ENCODE data around the gene KRTAP4-7. TPM values are rescaled to one million over a fixed set of nuclear protein-coding genes. Genes with fewer than 3 reads are reported as not detected.
"Not testable (repeated sequence)": the region's sequence is repeated elsewhere in the genome, so short reads cannot be mapped to it uniquely, and the experiment has no call there.

The KRTAP4-7 gene
- total RNA-seq, 5 donors from 2014 or later (not counting 1 experiment from before 2014, with no cell fraction given): not detected

- H3K9me3 ChIP-seq: no peaks in the 10 kb centered on the region
- H3K36me3 ChIP-seq (ENCODE audit: control insufficient read depth in 2 of 2, extremely low read depth in 1 of 2, insufficient read depth in 1 of 2, low read length in 1 of 2): no peaks in the 10 kb centered on the region
- POLR2A ChIA-PET: no interaction called here
- WGBS (ENCODE audit: insufficient coverage): 92% methylated on average over 2 of the region's 5 CpGs
- H3K27me3 Mint-ChIP-seq: peaks cover 9 to 22% of the 10 kb centered on the region in 2 donors
- CTCF ChIA-PET: no interaction called here
- no peak overlapping the region for H3K27ac ChIP-seq (ENCODE audit: low read length)
- DNase-seq: no peak
- H3K27me3 ChIP-seq (replicated peaks in 1 of 2; ENCODE audit: control insufficient read depth in 2 of 2, extremely low read depth in 1 of 2, insufficient read depth in 2 of 2, low read length in 1 of 2): peaks cover 0 to 2% of the 10 kb centered on the region in 2 experiments
- no peaks in the 10 kb centered on the region for H3K36me3 Mint-ChIP-seq
- no peaks in the 10 kb centered on the region for H3K4me1 ChIP-seq (ENCODE audit: control insufficient read depth in 1 of 2, extremely low read depth in 1 of 2, insufficient read depth in 2 of 2, low read length in 2 of 2)
- no peak overlapping the region for H3K4me3 Mint-ChIP-seq
- H3K9me3 Mint-ChIP-seq: no peaks in the 10 kb centered on the region
- ATAC-seq (replicated peaks in 1 of 4): no peak
- H3K4me1 Mint-ChIP-seq: no peaks in the 10 kb centered on the region
- no peak overlapping the region for H3K27ac Mint-ChIP-seq
- H3K4me3 ChIP-seq (ENCODE audit: control insufficient read depth in 1 of 2, extremely low read depth in 1 of 2, low read length in 1 of 2): no peak overlapping the region
These were observed 12.2 kb upstream of the KRTAP4-7 start for GRCh38 chr17:41071606-41072360.

- Mint-ChIP-seq H3K27me3 (peaks cover 12 to 22% of the 10 kb centered on the region in 2 donors), H3K27ac (no peak overlapping the region), H3K4me1 (no peaks in the 10 kb centered on the region), H3K9me3 (no peaks in the 10 kb centered on the region), H3K36me3 (no peaks in the 10 kb centered on the region), H3K4me3 (no peak overlapping the region)
- H3K27ac ChIP-seq (ENCODE audit: low read length): no peak overlapping the region
- ChIA-PET POLR2A (no interaction called here), CTCF (interaction anchor here in 1 of 2 donors (0.6 kb wide), 1 partner anchor 589 kb away, joined by 3 read pairs; no protein-coding TSS in a partner anchor)
- no peaks in the 10 kb centered on the region for H3K4me1 ChIP-seq (ENCODE audit: control insufficient read depth in 1 of 2, extremely low read depth in 1 of 2, insufficient read depth in 2 of 2, low read length in 2 of 2)
- ATAC-seq (replicated peaks in 1 of 4): no peak
- H3K4me3 ChIP-seq (ENCODE audit: control insufficient read depth in 1 of 2, extremely low read depth in 1 of 2, low read length in 1 of 2): no peak overlapping the region
- peaks cover 0 to 2% of the 10 kb centered on the region in 2 experiments for H3K27me3 ChIP-seq (replicated peaks in 1 of 2; ENCODE audit: control insufficient read depth in 2 of 2, extremely low read depth in 1 of 2, insufficient read depth in 2 of 2, low read length in 1 of 2)
- no peaks in the 10 kb centered on the region for H3K36me3 ChIP-seq (ENCODE audit: control insufficient read depth in 2 of 2, extremely low read depth in 1 of 2, insufficient read depth in 1 of 2, low read length in 1 of 2)
- DNase-seq: no peak
- H3K9me3 ChIP-seq: no peaks in the 10 kb centered on the region
- no CpG with 5 or more reads among the region's 2 CpGs for WGBS (ENCODE audit: insufficient coverage)
These were observed 10.3 kb upstream of the KRTAP4-7 start for GRCh38 chr17:41073676-41074075.

- no peaks in the 10 kb centered on the region for H3K4me1 ChIP-seq (ENCODE audit: control insufficient read depth in 1 of 2, extremely low read depth in 1 of 2, insufficient read depth in 2 of 2, low read length in 2 of 2)
- no peak overlapping the region for H3K4me3 ChIP-seq (ENCODE audit: control insufficient read depth in 1 of 2, extremely low read depth in 1 of 2, low read length in 1 of 2)
- H3K27me3 ChIP-seq (replicated peaks in 1 of 2; ENCODE audit: control insufficient read depth in 2 of 2, extremely low read depth in 1 of 2, insufficient read depth in 2 of 2, low read length in 1 of 2): peaks cover 0 to 2% of the 10 kb centered on the region in 2 experiments
- no peaks in the 10 kb centered on the region for H3K9me3 Mint-ChIP-seq
- no peak overlapping the region for H3K4me3 Mint-ChIP-seq
- H3K27ac Mint-ChIP-seq: no peak overlapping the region
- H3K9me3 ChIP-seq: no peaks in the 10 kb centered on the region
- DNase-seq (no peak), ATAC-seq (replicated peaks in 1 of 4) (no peak)
- H3K27ac ChIP-seq (ENCODE audit: low read length): no peak overlapping the region
- CTCF ChIA-PET: no interaction called here
- no peaks in the 10 kb centered on the region for H3K4me1 Mint-ChIP-seq
- POLR2A ChIA-PET: no interaction called here
- H3K36me3 Mint-ChIP-seq: no peaks in the 10 kb centered on the region
- H3K27me3 Mint-ChIP-seq: peaks cover 19 to 22% of the 10 kb centered on the region in 2 donors
- H3K36me3 ChIP-seq (ENCODE audit: control insufficient read depth in 2 of 2, extremely low read depth in 1 of 2, insufficient read depth in 1 of 2, low read length in 1 of 2): no peaks in the 10 kb centered on the region
These were observed 7.2 kb upstream of the KRTAP4-7 start for GRCh38 chr17:41076788-41077187.

- Histone ChIP-seq H3K27ac (ENCODE audit: low read length) (no peak overlapping the region), H3K4me1 (ENCODE audit: control insufficient read depth in 1 of 2, extremely low read depth in 1 of 2, insufficient read depth in 2 of 2, low read length in 2 of 2) (no peaks in the 10 kb centered on the region), H3K27me3 (replicated peaks in 1 of 2; ENCODE audit: control insufficient read depth in 2 of 2, extremely low read depth in 1 of 2, insufficient read depth in 2 of 2, low read length in 1 of 2) (peaks cover 2 to 3% of the 10 kb centered on the region in 2 experiments), H3K4me3 (ENCODE audit: control insufficient read depth in 1 of 2, extremely low read depth in 1 of 2, low read length in 1 of 2) (no peak overlapping the region), H3K9me3 (no peaks in the 10 kb centered on the region), H3K36me3 (ENCODE audit: control insufficient read depth in 2 of 2, extremely low read depth in 1 of 2, insufficient read depth in 1 of 2, low read length in 1 of 2) (no peaks in the 10 kb centered on the region)
- 57% methylated on average over 1 of the region's 4 CpGs for WGBS (ENCODE audit: insufficient coverage)
- Mint-ChIP-seq H3K27ac (no peak overlapping the region), H3K36me3 (no peaks in the 10 kb centered on the region), H3K9me3 (no peaks in the 10 kb centered on the region), H3K4me1 (no peaks in the 10 kb centered on the region), H3K4me3 (no peak overlapping the region), H3K27me3 (peaks cover 7 to 16% of the 10 kb centered on the region in 2 donors)
- ChIA-PET POLR2A (interaction anchor here (0.6 kb wide), 2 partner anchors 16 to 718 kb away, joined by 3 to 17 read pairs; no protein-coding TSS in a partner anchor), CTCF (no interaction called here)
- DNase-seq (no peak), ATAC-seq (replicated peaks in 1 of 4) (no peak)
These were observed 1.3 kb upstream of the KRTAP4-7 start for GRCh38 chr17:41082626-41083025.

GRCh38 chr17:41083427-41083826 lies 523 bp upstream of the KRTAP4-7 start:
- POLR2A ChIA-PET; H3K9me3 ChIP-seq; H3K4me1 Mint-ChIP-seq; H3K36me3 ChIP-seq (ENCODE audit: control insufficient read depth in 2 of 2, extremely low read depth in 1 of 2, insufficient read depth in 1 of 2, low read length in 1 of 2); H3K9me3 Mint-ChIP-seq; H3K4me1 ChIP-seq (ENCODE audit: control insufficient read depth in 1 of 2, extremely low read depth in 1 of 2, insufficient read depth in 2 of 2, low read length in 2 of 2); H3K36me3 Mint-ChIP-seq; H3K27ac Mint-ChIP-seq; ATAC-seq (replicated peaks in 1 of 4); H3K4me3 Mint-ChIP-seq; H3K27ac ChIP-seq (ENCODE audit: low read length); DNase-seq; H3K27me3 ChIP-seq (replicated peaks in 1 of 2; ENCODE audit: control insufficient read depth in 2 of 2, extremely low read depth in 1 of 2, insufficient read depth in 2 of 2, low read length in 1 of 2); CTCF ChIA-PET; H3K4me3 ChIP-seq (ENCODE audit: control insufficient read depth in 1 of 2, extremely low read depth in 1 of 2, low read length in 1 of 2): not testable (repeated sequence)
- peaks cover 7 to 17% of the 10 kb centered on the region in 2 donors for H3K27me3 Mint-ChIP-seq
- WGBS (ENCODE audit: insufficient coverage): no CpG with 5 or more reads among the region's 2 CpGs

GRCh38 chr17:41088760-41089352 lies 4.9 kb downstream of the KRTAP4-7 start:
- H3K4me1 Mint-ChIP-seq; DNase-seq; H3K9me3 Mint-ChIP-seq; H3K9me3 ChIP-seq; H3K27ac Mint-ChIP-seq; CTCF ChIA-PET; H3K27me3 Mint-ChIP-seq; H3K4me3 Mint-ChIP-seq; H3K36me3 ChIP-seq (ENCODE audit: control insufficient read depth in 2 of 2, extremely low read depth in 1 of 2, insufficient read depth in 1 of 2, low read length in 1 of 2); H3K36me3 Mint-ChIP-seq; H3K4me3 ChIP-seq (ENCODE audit: control insufficient read depth in 1 of 2, extremely low read depth in 1 of 2, low read length in 1 of 2); H3K4me1 ChIP-seq (ENCODE audit: control insufficient read depth in 1 of 2, extremely low read depth in 1 of 2, insufficient read depth in 2 of 2, low read length in 2 of 2); H3K27me3 ChIP-seq (replicated peaks in 1 of 2; ENCODE audit: control insufficient read depth in 2 of 2, extremely low read depth in 1 of 2, insufficient read depth in 2 of 2, low read length in 1 of 2); ATAC-seq (replicated peaks in 1 of 4); POLR2A ChIA-PET; H3K27ac ChIP-seq (ENCODE audit: low read length): not testable (repeated sequence)
- 0% methylated on average over 1 of the region's 4 CpGs for WGBS (ENCODE audit: insufficient coverage)

Data from T-cell (primary cell).